NB4 (cell line): Measurements from ENCODE around the gene PMF1.
"Not testable (repeated sequence)": the region's sequence is repeated elsewhere in the genome, so short reads cannot be mapped to it uniquely, and the experiment has no call there.

Experiments used
- DNase-seq: peaks from one replicate; pipeline ENCODE4 v3.0.0; 2010; ENCODE audit warnings: low read depth
- H3K4me3 ChIP-seq: one replicate; pipeline ENCODE4 v1.5.1; 2011; ENCODE audit warnings: mild to moderate bottlenecking, low read depth, low read length, moderate library complexity
- CTCF ChIP-seq: IDR thresholded peaks from one replicate; pipeline ENCODE4 v1.5.1; 2012; ENCODE audit warnings: low read depth, low read length
- MAX ChIP-seq: IDR thresholded peaks from 2 replicates; pipeline ENCODE4 v1.6.1; 2011; ENCODE audit warnings: low read depth, low read length
- MYC ChIP-seq: IDR thresholded peaks from 2 replicates; pipeline ENCODE4 v1.6.1; 2011; ENCODE audit warnings: low read depth, low read length
- POLR2A ChIP-seq: IDR thresholded peaks from 2 replicates; pipeline ENCODE4 v1.6.1; 2011; ENCODE audit warnings: mild to moderate bottlenecking; ENCODE audit not compliant: insufficient read length; ENCODE audit errors: extremely low read depth

PMF1 gene

GRCh38 chr1:156172696-156173470 lies 39.9 kb upstream of the PMF1 start:
- DNase-seq = no peak
- H3K4me3 ChIP-seq = no peak overlapping the region
- TF ChIP-seq MYC = no peak
- no peak for TF ChIP-seq POLR2A
- no peak for TF ChIP-seq MAX
- no peak for TF ChIP-seq CTCF

- TF ChIP-seq MYC = no peak
- no peak for TF ChIP-seq POLR2A
- TF ChIP-seq CTCF = no peak
- no peak overlapping the region for H3K4me3 ChIP-seq
- DNase-seq = no peak
Observed at GRCh38 chr1:156176610-156177210, 36.1 kb upstream of the PMF1 start.

- no peak for DNase-seq
- TF ChIP-seq MAX (no peak), CTCF (no peak), POLR2A (no peak), MYC (no peak)
- no peak overlapping the region for H3K4me3 ChIP-seq
Observed at GRCh38 chr1:156177919-156178654, 34.7 kb upstream of the PMF1 start.

- DNase-seq = no peak
- H3K4me3 ChIP-seq = no peak overlapping the region
- no peak for TF ChIP-seq MAX
- TF ChIP-seq CTCF = no peak
- no peak for TF ChIP-seq MYC
- no peak for TF ChIP-seq POLR2A
Observed at GRCh38 chr1:156180471-156180870, 32.3 kb upstream of the PMF1 start.

- DNase-seq, H3K4me3 ChIP-seq: not testable (repeated sequence)
Observed at GRCh38 chr1:156181391-156181924, 31.3 kb upstream of the PMF1 start.

GRCh38 chr1:156182010-156182779 lies 30.6 kb upstream of the PMF1 start:
- not testable (repeated sequence) for H3K4me3 ChIP-seq

GRCh38 chr1:156186347-156187177 lies 26.2 kb upstream of the PMF1 start:
- DNase-seq = peak; percentile 18
- H3K4me3 ChIP-seq = not testable (repeated sequence)

More at GRCh38 chr1:156182010-156182779, 30.6 kb upstream of the PMF1 start:
- not testable (repeated sequence) for DNase-seq

GRCh38 chr1:156190265-156190664 lies 22.5 kb upstream of the PMF1 start:
- not testable (repeated sequence) for DNase-seq, H3K4me3 ChIP-seq
